ENCODE measurements around the gene UBAP1. TPM values are rescaled to one million over a fixed set of nuclear protein-coding genes. Genes with fewer than 3 reads are reported as not detected.
A peak's percentile ranks its signal among the peaks of the same experiment; 100 is the strongest.
"Not testable (repeated sequence)": the region's sequence is repeated elsewhere in the genome, so short reads cannot be mapped to it uniquely, and the experiment has no call there.

UBAP1 gene
- total RNA-seq, 4 donors from 2014 or later = 39.2 to 71.3 (median 51.1) TPM

DNA sequence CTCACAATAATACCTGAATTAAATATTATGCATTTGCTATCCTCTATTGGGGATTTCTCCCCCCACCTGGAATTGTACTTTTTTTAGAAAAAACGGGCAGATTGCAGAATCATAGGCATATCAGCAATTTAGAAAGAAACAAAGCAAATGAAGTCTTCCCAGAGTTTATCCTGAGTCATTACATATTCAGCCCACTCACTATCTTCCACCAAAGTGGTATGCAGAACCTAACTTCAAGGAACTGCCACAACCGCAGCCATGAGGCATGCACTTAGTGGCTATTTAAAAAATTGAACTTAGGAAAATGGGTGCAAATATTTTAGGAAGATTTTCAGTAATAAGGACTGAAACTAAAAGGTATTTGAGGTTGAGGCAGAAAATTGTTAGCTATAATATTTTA lies 48.6 kb downstream of the UBAP1 start:
- no peak for DNase-seq (ENCODE audit: low spot score)
- TF ChIP-seq, protein P1, sequence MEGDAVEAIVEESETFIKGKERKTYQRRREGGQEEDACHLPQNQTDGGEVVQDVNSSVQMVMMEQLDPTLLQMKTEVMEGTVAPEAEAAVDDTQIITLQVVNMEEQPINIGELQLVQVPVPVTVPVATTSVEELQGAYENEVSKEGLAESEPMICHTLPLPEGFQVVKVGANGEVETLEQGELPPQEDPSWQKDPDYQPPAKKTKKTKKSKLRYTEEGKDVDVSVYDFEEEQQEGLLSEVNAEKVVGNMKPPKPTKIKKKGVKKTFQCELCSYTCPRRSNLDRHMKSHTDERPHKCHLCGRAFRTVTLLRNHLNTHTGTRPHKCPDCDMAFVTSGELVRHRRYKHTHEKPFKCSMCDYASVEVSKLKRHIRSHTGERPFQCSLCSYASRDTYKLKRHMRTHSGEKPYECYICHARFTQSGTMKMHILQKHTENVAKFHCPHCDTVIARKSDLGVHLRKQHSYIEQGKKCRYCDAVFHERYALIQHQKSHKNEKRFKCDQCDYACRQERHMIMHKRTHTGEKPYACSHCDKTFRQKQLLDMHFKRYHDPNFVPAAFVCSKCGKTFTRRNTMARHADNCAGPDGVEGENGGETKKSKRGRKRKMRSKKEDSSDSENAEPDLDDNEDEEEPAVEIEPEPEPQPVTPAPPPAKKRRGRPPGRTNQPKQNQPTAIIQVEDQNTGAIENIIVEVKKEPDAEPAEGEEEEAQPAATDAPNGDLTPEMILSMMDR (IDR thresholded peaks at IDR 0.05) = no peak
- ATAC-seq (ENCODE audit: low FRiP score) = no peak

GRCh38 chr9:34230556-34230955 lies 51.7 kb downstream of the UBAP1 start:
- DNase-seq (ENCODE audit: low spot score) (no peak), ATAC-seq (ENCODE audit: low FRiP score) (no peak)
- TF ChIP-seq, protein P1 (IDR thresholded peaks at IDR 0.05) = no peak

- ATAC-seq (ENCODE audit: low FRiP score) (no peak), DNase-seq (ENCODE audit: low spot score) (no peak)
- TF ChIP-seq, protein P1 (IDR thresholded peaks at IDR 0.05) = no peak
Measured at GRCh38 chr9:34232201-34232600, 53.4 kb downstream of the UBAP1 start.

DNA sequence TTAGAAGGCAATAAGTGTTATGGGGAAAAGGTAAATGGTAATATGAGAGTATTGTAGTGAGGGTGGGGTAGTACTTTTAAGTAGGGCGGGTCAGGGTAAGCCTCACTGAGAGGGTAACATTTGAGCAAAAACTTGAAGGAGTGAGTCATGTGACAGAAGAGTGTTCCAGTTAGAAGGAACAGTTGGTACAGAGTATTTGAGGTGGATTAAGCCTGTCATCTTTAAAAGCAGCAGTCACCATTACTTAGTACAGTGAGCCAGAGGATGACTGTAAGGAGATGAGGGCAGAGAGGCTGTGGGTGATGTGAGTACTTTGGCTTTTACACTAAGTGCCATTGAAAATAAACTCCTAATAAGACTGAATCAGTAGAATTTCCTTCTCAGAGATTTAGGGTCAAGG lies 54.8 kb downstream of the UBAP1 start:
- no peak for DNase-seq (ENCODE audit: low spot score)
- TF ChIP-seq, protein P1 (IDR thresholded peaks at IDR 0.05) = no peak
- ATAC-seq (ENCODE audit: low FRiP score) = peak; percentile 30

DNA sequence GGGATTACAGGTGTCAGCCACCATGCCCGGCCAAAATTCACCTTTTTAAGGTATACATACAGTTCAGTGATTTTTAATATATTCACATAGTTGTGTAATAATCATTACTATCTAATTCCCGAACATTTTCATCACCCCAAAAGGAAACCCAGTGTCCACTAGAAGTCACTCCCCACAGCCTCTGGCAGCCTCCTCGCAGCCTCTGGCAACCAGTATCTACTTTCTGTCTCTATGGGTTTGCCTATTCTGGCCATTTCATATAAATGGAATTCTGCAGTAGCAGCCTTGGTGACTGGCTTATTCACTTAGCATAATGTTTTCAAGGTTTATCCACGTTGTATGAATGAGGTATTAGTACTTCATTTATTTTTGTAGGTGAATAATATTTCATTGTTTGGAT lies 59.0 kb downstream of the UBAP1 start:
- TF ChIP-seq, protein P1 (IDR thresholded peaks at IDR 0.05) = no peak
- no peak for DNase-seq (ENCODE audit: low spot score)
- ATAC-seq (ENCODE audit: low FRiP score) = no peak

DNA sequence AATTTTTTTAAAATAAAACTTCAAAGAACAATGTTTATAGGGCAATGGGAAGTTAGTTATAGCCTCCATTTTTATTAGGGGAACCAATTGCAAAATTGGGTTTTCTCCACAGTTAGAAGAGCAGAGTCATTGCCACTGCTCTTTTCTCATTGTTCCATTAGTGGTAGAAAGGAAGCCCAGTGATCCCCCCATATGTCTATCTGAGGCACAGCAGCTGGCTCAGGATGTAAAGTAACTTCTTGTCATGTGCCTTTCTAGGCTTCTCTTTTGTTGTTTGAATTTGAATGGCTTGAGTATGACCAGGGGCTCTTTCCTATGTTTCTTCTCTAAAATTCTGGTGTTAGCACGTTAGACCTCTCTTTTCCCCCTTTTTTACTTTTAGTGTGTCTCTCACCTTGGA lies 61.2 kb downstream of the UBAP1 start:
- no peak for DNase-seq (ENCODE audit: low spot score)
- TF ChIP-seq, protein P1 (IDR thresholded peaks at IDR 0.05) = no peak
- no peak for ATAC-seq (ENCODE audit: low FRiP score)

DNA sequence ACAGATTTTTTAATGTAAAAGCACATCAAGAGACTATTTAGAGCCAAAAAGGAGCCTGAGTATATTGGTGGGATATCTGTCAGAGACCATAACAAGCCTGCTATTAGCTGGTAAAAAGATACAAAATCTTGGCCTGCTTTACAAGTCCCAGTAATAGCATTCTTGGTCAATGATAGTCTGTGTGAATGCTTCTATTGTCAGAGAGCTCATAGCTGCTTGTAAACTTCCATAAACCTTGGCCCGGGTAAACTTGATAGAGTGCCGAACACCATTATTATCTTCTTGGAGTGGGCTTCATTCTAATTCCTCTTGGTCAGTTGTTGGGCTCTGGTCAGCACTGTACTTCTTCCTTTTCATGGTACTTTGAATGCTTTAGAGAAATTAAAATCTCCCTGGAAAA lies 64.0 kb downstream of the UBAP1 start:
- no peak for DNase-seq (ENCODE audit: low spot score)
- TF ChIP-seq, protein P1 (IDR thresholded peaks at IDR 0.05) = no peak
- ATAC-seq (ENCODE audit: low FRiP score) = no peak

DNA sequence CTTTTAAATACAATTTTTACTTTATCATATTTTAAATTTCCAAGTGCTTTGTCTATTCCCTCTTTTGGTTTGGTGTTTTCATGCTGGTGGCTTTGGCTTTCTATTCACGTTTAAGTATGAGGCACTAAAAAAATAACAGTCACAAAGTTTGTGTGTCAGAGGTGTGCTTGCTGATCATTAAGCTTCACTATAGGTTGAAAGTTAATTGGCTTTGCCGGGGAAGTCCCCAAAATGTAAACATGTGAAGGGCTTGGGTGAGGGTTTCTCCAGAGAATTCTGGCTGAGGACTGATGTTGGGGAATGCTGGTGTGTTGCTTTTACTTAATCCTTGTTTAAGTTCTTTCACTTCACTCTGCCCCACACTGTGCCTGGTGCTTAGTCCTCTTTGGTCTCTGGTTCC lies 66.4 kb downstream of the UBAP1 start:
- not testable (repeated sequence) for ATAC-seq (ENCODE audit: low FRiP score); DNase-seq (ENCODE audit: low spot score)

Measured in omental fat pad (tissue), 4 donors.